Mucosa of rectum (tissue), 2 donors: ENCODE results near the gene STAG2.

ENCODE experiments used
- H3K27ac ChIP-seq, 2 donors: one replicate each; pipeline ENCODE4 v1.7.0; 2013; ENCODE audit warnings: inconsistent platforms in 2 of 2, low read depth in 2 of 2, low read length in 2 of 2
- H3K27me3 ChIP-seq, 2 donors: one replicate each; pipeline ENCODE4 v1.7.0; 2013; ENCODE audit warnings: low read length in 2 of 2; ENCODE audit not compliant: control insufficient read depth in 2 of 2, insufficient read depth in 2 of 2
- H3K36me3 ChIP-seq, 2 donors: one replicate each; pipeline ENCODE4 v1.7.0; 2013; ENCODE audit warnings: low read length in 2 of 2; ENCODE audit not compliant: control insufficient read depth in 2 of 2, insufficient read depth in 2 of 2
- H3K4me1 ChIP-seq, 2 donors: one replicate each; pipeline ENCODE4 v1.7.0; 2013; ENCODE audit warnings: low read length in 2 of 2, mild to moderate bottlenecking in 1 of 2; ENCODE audit not compliant: control insufficient read depth in 2 of 2, insufficient read depth in 2 of 2
- H3K4me3 ChIP-seq, 2 donors: one replicate each; pipeline ENCODE4 v1.7.0; 2013; ENCODE audit warnings: low read length in 2 of 2
- H3K9ac ChIP-seq, 2 donors: one replicate each; pipeline ENCODE4 v1.7.0; 2013; ENCODE audit warnings: low read length in 2 of 2, low read depth in 1 of 2, mild to moderate bottlenecking in 1 of 2
- H3K9me3 ChIP-seq, 2 donors: one replicate each; pipeline ENCODE4 v1.7.0; 2013; ENCODE audit warnings: low read length in 2 of 2; ENCODE audit not compliant: control insufficient read depth in 2 of 2
- donor health status: healthy.
- donor health status: Normal muscosa, but diverticular disease.

STAG2 gene

DNA sequence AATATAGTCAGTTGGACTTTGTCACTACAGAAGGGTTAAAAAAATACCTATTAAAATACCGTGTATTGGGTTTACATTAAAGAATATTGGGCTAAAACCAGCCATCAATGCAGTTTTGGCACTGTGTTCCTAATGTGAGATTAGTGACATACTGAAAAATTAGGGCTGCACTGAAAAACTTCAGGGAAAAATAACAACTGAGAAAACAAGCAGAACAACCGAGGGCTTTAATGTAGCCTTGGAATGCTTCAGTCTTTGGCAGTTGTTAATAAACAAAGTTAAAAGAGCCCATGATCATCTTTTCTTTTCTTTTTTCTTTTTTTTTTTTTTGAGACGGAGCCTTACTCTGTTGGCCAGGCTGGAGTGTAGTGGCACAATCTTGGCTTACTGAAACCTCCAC lies 12.4 kb downstream of the STAG2 start:
- Histone ChIP-seq H3K9ac (no peak overlapping the region), H3K4me1 (peaks cover 0 to 3% of the 10 kb centered on the region in 2 donors), H3K27ac (no peak overlapping the region), H3K9me3 (no peaks in the 10 kb centered on the region), H3K27me3 (no peaks in the 10 kb centered on the region), H3K36me3 (no peaks in the 10 kb centered on the region), H3K4me3 (no peak overlapping the region)

DNA sequence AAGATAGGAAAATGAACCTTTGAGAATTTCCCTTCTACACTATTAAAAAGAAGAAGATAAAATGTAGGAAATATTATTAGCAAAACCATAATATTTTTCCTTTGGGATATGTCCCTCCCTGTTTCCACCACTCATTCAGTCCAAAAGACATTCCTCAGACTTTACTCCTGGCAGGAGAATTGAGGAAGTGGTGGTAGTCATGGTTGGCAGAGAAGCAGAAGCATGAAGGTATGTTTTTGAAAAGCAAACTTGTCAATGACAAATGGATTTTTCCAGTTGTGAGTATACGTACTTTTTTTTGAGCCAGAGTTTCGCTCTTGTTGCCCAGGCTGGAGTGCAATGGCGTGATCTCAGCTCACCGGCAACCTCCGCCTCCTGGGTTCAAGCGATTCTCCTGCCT lies 13.7 kb downstream of the STAG2 start:
- Histone ChIP-seq H3K27me3 (no peaks in the 10 kb centered on the region), H3K36me3 (no peaks in the 10 kb centered on the region), H3K4me1 (no peaks in the 10 kb centered on the region), H3K9me3 (no peaks in the 10 kb centered on the region), H3K27ac (no peak overlapping the region), H3K9ac (no peak overlapping the region), H3K4me3 (no peak overlapping the region)

DNA sequence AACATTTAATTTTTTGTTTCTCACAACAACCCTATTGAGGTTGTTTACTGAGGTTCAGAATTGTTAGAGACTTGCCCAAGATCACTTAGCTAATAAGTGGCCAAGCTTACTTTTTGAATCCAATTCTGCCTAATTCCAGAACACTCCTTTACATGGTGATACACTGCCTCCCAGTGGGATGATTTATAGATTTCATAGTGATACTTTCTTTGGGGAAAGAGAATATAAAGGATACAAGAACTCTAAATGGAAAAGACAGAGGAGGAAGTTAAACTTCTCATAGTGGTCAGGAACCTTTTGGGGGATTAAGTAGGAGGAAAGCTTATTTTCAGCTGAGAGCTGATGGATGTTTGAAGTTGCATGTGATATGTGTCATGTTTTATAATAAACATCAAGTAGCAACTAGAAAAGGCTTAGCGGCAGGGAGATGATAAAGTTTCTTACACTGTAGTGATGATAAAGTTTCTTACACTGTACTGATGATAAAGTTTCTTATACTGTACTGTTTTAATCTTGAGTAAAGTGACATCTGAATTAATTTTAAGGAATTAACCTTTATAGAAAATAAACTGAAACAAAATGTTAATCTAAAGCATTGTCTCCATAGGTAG lies 15.3 kb downstream of the STAG2 start:
- no peak overlapping the region for H3K27ac ChIP-seq
- H3K4me3 ChIP-seq, result no peak overlapping the region
- no peaks in the 10 kb centered on the region for H3K27me3 ChIP-seq
- H3K4me1 ChIP-seq, result no peaks in the 10 kb centered on the region
- no peak overlapping the region for H3K9ac ChIP-seq
- H3K9me3 ChIP-seq, result no peaks in the 10 kb centered on the region
- H3K36me3 ChIP-seq, result no peaks in the 10 kb centered on the region

DNA sequence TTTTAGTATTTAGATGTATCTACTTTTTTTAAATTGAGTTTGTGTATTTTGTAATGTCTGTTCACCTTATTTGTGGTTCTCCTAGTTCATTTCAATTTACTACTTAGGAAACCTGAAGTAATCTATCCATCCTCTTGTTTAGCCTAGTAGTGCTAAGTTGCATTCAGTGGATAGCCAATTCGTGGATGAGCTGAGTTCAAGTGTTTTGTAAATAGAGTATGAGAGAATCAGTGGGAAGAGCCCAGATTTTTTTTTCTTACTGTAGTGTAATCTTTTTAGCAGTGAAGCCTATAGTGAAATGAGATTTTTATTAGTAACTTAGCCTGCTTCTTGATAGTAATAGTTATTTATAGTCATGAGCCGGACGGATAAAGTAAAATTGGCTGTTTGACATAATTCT lies 21.7 kb downstream of the STAG2 start:
- no peak overlapping the region for H3K27ac ChIP-seq
- no peaks in the 10 kb centered on the region for H3K36me3 ChIP-seq
- no peaks in the 10 kb centered on the region for H3K9me3 ChIP-seq
- H3K9ac ChIP-seq, result no peak overlapping the region
- H3K4me1 ChIP-seq, result no peaks in the 10 kb centered on the region
- no peak overlapping the region for H3K4me3 ChIP-seq
- H3K27me3 ChIP-seq, result no peaks in the 10 kb centered on the region

DNA sequence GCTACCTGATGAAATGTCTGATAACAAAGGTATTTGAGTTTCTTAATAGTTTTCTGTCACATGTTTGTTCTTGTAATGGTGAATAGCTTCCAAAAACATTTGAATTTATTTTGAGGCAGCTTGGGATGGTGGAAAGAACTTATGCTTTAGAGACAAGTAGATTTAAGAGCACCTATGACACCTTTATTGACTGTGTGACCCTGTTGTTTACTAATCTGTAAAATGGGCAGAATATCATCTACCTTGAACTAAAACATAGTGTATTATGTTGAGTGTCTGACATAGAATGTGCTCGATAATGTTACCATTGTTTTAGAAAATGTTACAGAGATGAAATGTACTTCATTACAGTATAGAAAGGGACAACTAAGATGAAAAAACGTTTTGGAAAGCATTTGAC lies 24.9 kb downstream of the STAG2 start:
- H3K36me3 ChIP-seq, result no peaks in the 10 kb centered on the region
- no peaks in the 10 kb centered on the region for H3K9me3 ChIP-seq

DNA sequence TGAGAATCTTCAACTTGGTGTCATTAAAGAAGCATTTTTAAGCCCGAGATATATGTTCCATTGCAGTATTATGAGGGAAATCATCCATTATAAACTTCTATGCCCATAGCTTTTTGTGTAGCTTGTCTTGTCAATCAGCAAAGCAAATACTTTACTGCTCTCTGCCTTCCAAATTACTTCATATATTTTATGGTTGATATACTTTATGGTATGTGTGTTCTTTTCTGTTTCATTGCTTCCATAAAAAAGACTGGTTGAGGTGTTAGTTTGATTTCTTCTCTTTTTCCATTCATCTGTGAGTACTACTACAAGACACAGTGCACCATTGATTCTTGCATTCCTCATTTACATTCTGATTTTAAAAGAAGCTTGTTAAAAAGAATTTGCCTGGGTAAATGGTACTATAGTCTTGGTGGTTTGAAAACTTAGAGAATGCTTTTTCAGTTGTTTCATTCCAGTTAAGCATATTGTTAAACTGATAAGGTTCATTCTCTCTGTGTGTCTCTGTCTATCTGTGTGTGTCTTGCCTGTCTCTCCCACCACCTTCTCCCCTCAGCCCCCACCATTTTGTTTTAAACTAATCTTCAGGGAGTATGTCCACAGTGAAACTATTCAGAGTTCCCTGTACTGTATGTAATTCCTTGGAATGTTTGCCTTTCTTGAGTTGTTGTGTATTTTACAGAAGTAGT lies 27.1 kb downstream of the STAG2 start:
- no peak overlapping the region for H3K9ac ChIP-seq
- H3K9me3 ChIP-seq, result no peaks in the 10 kb centered on the region
- H3K36me3 ChIP-seq, result no peaks in the 10 kb centered on the region
- no peak overlapping the region for H3K27ac ChIP-seq
- H3K27me3 ChIP-seq, result no peaks in the 10 kb centered on the region
- H3K4me1 ChIP-seq, result peaks cover 0 to 4% of the 10 kb centered on the region in 2 donors
- H3K4me3 ChIP-seq, result no peak overlapping the region

More for the DNA sequence above, 24.9 kb downstream of the STAG2 start:
- H3K27me3 ChIP-seq, result no peaks in the 10 kb centered on the region
- no peak overlapping the region for H3K27ac ChIP-seq
- H3K9ac ChIP-seq, result no peak overlapping the region
- peaks cover 0 to 4% of the 10 kb centered on the region in 2 donors for H3K4me1 ChIP-seq
- no peak overlapping the region for H3K4me3 ChIP-seq

DNA sequence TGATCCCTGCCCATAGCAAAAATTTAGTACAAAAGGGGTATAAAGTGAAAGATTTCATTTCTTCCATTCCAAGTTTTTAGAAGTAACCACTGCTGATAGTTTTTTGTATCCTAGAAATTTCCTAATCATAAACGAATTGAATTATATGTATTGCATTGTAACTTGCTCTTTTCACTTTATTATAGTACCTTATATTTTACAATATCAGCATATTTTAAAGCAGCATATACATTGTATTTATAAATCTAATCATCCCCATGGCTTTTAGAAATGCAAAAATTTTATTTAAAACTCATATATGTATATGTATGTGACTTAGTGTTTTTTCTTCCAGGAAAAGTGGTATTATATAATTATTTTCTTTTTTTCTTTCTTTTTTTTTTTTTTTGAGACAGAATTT lies 27.7 kb downstream of the STAG2 start:
- no peaks in the 10 kb centered on the region for H3K9me3 ChIP-seq
- no peaks in the 10 kb centered on the region for H3K27me3 ChIP-seq
- H3K9ac ChIP-seq, result no peak overlapping the region
- no peaks in the 10 kb centered on the region for H3K36me3 ChIP-seq
- peaks cover 0 to 4% of the 10 kb centered on the region in 2 donors for H3K4me1 ChIP-seq
- H3K27ac ChIP-seq, result no peak overlapping the region
- H3K4me3 ChIP-seq, result no peak overlapping the region

DNA sequence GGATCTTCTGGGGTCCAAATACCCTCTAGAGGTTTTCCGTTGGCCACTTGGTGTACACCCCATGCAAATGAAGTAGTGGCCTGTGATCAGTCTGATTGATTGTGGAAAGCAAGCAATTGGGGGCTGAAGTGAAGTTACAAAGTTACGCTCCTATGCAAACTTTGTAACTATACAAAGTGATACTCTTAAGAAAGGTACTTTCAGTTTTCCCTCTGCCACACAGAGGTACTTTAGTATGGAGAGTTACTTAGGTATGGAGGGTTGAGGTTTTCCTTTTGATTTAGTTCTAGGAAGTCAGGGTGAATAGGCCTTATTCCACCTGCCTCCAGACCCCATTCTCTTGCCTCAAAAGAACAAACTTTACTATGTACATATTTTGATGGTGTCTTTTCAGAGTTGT lies 28.7 kb downstream of the STAG2 start:
- Histone ChIP-seq H3K36me3 (no peaks in the 10 kb centered on the region), H3K27me3 (no peaks in the 10 kb centered on the region), H3K27ac (no peak overlapping the region), H3K9me3 (no peaks in the 10 kb centered on the region), H3K9ac (no peak overlapping the region), H3K4me1 (peaks cover 0 to 4% of the 10 kb centered on the region in 2 donors), H3K4me3 (no peak overlapping the region)

DNA sequence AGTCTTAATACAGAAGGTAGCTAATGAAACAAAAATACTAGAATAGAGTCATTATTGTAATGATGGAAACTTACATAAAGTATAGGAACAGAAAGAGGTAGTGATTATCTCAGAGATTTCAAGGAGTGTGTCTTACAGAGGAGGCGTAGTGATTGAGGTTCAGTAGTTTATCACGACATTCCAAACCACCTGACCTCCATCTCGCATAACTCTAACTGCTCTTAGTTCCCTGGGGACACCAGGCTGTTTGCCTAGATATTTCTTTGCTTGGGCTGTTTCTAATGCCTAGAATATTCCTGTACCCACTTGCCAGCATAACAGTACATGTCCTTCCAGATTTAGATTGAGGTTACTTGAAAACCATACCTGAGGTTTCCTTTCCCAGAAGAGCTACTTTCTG lies 29.1 kb downstream of the STAG2 start:
- peaks cover 0 to 4% of the 10 kb centered on the region in 2 donors for H3K4me1 ChIP-seq
- no peak overlapping the region for H3K4me3 ChIP-seq
- H3K27me3 ChIP-seq, result no peaks in the 10 kb centered on the region
- no peaks in the 10 kb centered on the region for H3K36me3 ChIP-seq
- no peak overlapping the region for H3K27ac ChIP-seq
- H3K9me3 ChIP-seq, result no peaks in the 10 kb centered on the region
- no peak overlapping the region for H3K9ac ChIP-seq

DNA sequence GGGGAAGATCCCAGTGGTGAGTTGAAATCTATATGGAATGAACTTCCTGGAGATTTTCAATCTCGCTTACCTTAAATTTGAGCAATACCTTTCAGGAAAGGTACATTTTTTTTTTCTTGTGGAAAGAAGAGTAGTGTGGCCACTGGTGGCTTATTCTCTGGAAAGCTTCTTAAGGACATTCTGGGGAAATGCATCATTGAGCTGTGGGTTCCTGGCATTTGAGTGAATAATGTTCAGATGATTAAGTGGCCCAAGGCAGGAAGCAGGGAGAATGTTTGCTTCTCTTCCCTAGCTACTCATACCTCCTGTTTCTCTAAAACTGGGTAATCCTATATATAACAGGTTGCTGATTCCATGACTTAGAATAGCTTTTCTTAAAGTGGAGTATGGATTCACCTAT lies 31.8 kb downstream of the STAG2 start:
- no peaks in the 10 kb centered on the region for H3K36me3 ChIP-seq
- no peak overlapping the region for H3K27ac ChIP-seq
- peaks cover 0 to 4% of the 10 kb centered on the region in 2 donors for H3K4me1 ChIP-seq
- H3K9me3 ChIP-seq, result no peaks in the 10 kb centered on the region
- H3K9ac ChIP-seq, result no peak overlapping the region
- H3K27me3 ChIP-seq, result no peaks in the 10 kb centered on the region
- no peak overlapping the region for H3K4me3 ChIP-seq
